GM12891 (cell line): ENCODE results near the gene CANT1.
A peak's percentile ranks its signal among the peaks of the same experiment; 100 is the strongest.

Experiments
- DNase-seq: peaks from one replicate; pipeline ENCODE4 v3.0.0; 2011; ENCODE audit warnings: low spot score; ENCODE audit not compliant: insufficient read length
- FAIRE-seq: peaks from 2 replicates; lab custom pipeline; 2011; peaks lifted over from hg19 to GRCh38; lab: Jason Lieb, UNC
- PAX5 ChIP-seq: IDR thresholded peaks from 2 replicates; pipeline ENCODE4 v1.6.1; 2011; ENCODE audit warnings: low read length, moderate library complexity, mild to moderate bottlenecking; ENCODE audit not compliant: insufficient read depth, severe bottlenecking
- POLR2A ChIP-seq: IDR thresholded peaks from 2 replicates; pipeline ENCODE4 v1.6.1; 2011; ENCODE audit warnings: low read depth, low read length, control low read depth
- POLR2AphosphoS5 ChIP-seq: IDR thresholded peaks from 2 replicates; pipeline ENCODE4 v1.6.1; 2011; ENCODE audit warnings: low read depth, low read length, control low read depth
- POU2F2 ChIP-seq: IDR thresholded peaks from 2 replicates; pipeline ENCODE4 v1.6.1; 2011; ENCODE audit warnings: low read depth, mild to moderate bottlenecking, control low read depth, low read length, moderate library complexity
- SPI1 ChIP-seq: IDR thresholded peaks from 2 replicates; pipeline ENCODE4 v1.6.1; 2011; ENCODE audit warnings: low read depth, low read length, control low read depth
- TAF1 ChIP-seq: IDR thresholded peaks from 2 replicates; pipeline ENCODE4 v1.6.1; 2011; ENCODE audit warnings: low read depth, low read length, control low read depth

CANT1 gene

DNA sequence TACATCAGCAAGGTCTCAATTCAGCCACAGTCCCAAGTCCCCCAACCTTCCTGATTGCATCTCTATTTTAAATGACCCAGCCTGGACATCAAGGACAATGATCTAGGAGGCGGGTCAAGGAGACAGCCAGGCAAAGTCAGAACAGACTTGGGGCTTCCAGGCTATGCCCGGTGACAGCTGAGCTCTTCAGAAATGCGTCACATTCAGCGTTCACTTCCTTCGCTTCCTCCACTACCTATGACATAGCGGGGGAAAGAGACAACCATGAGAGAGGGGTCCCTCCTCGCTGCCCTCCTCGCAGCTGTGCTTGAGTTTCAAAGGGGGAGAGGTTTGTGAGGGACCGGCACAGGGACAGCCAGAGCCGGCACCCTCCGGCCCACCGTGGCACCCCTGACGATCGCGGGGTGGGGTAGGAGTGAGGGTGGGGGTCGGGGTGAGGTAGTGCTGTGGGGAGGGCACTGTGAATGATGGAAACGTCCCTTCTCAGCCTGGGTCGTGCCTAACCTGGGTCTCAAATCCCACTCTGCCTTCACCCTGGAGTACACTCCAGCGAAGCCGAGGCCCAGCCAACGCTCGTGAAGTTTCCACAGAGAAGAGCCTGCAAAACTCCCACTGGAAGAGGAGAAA lies 17.5 kb downstream of the CANT1 start:
- FAIRE-seq = no peak
- DNase-seq = peak; percentile 5
- TF ChIP-seq POU2F2 (no peak), TAF1 (no peak), POLR2A (no peak), PAX5 (no peak)

- TF ChIP-seq POLR2A (no peak), SPI1 (no peak), POLR2AphosphoS5 (no peak), PAX5 (no peak), POU2F2 (no peak), TAF1 (no peak)
- no peak for FAIRE-seq
- DNase-seq = no peak
These were observed 18.4 kb downstream of the CANT1 start for GRCh38 chr17:78991017-78991738.

DNA sequence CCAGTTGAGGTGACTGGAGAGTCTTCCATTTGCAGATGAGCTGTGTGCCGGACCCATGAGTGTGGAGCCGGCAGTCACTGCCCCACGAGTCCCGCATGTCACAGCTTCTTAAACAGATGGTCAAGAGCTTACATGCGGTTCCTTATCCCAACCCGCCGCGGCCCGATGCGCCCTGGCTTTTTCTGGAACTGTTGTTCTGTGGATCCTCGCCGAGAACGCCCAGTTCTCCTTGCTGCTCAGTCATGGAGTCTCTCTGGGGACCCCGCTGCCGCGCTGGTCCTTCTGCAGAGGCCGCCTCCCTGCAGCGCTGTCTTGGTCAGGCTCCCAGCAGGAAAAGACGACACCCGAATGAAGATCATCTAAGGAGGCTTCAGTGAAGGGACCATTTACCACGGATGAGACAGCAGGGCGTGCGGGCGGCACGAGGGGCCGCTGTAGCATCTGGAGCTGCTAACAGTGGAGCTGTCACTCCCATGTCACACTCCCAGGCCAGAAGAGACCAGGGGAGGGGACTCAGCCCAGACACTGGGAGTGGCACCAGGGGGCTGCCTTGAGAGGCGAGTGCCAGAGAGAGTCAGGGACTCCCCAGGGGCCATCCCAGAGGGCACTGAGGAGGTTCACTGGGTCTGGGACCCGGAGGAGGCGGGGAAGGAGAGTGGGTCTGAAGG lies 19.1 kb downstream of the CANT1 start:
- FAIRE-seq = no peak
- TF ChIP-seq PAX5 = no peak
- TF ChIP-seq POU2F2 = no peak
- TF ChIP-seq TAF1 = no peak
- TF ChIP-seq SPI1 = no peak
- no peak for TF ChIP-seq POLR2AphosphoS5
- no peak for TF ChIP-seq POLR2A

GRCh38 chr17:78988152-78988551 lies 21.4 kb downstream of the CANT1 start:
- TF ChIP-seq POU2F2 (no peak), TAF1 (no peak), SPI1 (no peak), PAX5 (no peak), POLR2AphosphoS5 (no peak), POLR2A (no peak)
- no peak for FAIRE-seq
- no peak for DNase-seq

More for the DNA sequence above, 19.1 kb downstream of the CANT1 start:
- peak; percentile 1 for DNase-seq

DNA sequence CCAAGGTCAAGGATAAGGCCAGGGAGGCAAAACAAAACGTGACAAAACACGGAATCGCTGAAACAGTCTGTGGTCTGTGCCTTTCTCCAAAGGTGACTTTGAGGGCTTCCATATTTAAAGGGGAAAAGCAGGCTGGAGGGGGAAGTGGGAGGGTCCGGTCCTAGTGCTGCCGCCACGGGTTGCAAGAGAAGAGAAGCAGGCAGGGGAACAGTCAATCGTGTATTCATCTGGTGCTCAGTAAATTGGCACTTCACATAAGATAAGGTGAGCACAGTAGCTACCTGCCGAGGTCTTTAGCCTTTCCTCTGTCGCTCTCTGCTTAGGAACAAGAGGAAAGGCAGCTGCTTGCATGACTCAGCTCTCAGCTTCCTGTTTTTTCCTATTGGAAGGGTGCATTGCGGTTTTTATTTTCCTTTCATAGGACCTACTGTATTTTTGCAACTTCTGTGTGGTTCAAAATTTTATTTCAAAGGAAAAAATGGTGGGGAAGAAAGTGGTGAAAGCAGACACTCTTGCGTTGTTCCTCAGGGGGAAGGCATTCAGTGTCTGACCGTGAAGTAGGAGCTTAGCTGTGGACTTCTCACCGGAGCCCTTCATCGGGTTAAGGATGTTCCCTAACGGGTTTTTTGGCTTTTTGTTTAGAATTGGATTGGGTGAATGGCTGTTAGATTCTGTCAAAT lies 22.8 kb downstream of the CANT1 start:
- TF ChIP-seq POLR2A (no peak), POLR2AphosphoS5 (no peak), SPI1 (peak; percentile 34)
- no peak for FAIRE-seq
- DNase-seq = no peak

- no peak for DNase-seq
- peak; percentile 86 for FAIRE-seq
- TF ChIP-seq POU2F2 (no peak), POLR2A (no peak), POLR2AphosphoS5 (no peak), SPI1 (no peak), TAF1 (no peak), PAX5 (no peak)
These were observed 23.4 kb downstream of the CANT1 start for GRCh38 chr17:78986048-78986648.

DNA sequence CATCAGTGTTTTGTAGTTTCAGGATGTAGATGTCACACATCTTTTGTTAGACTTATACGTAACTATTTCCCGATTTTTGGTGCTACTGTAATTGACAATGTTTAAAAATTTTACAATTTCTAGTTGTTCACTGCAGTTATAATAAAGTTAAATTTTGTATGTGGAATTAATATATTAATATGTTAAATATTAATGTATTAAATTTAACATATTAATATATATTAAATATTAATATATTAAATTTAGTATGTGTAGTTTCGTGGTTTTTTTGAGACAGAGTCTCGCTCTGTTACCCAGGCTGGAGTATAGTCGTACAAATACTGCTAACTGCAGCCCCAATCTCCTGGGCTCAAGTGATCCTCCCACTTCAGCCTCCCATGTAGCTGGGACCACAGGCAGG lies 24.2 kb downstream of the CANT1 start:
- TF ChIP-seq POLR2A = no peak
- no peak for TF ChIP-seq POLR2AphosphoS5
- no peak for TF ChIP-seq SPI1
- TF ChIP-seq POU2F2 = no peak
- TF ChIP-seq TAF1 = no peak
- no peak for TF ChIP-seq PAX5
- no peak for FAIRE-seq
- DNase-seq = no peak

- no peak for FAIRE-seq
These were observed 28.3 kb downstream of the CANT1 start for GRCh38 chr17:78981010-78981888.

More at GRCh38 chr17:78981010-78981888, 28.3 kb downstream of the CANT1 start:
- DNase-seq = no peak
- TF ChIP-seq TAF1 (no peak), POU2F2 (no peak), PAX5 (no peak), POLR2AphosphoS5 (no peak), POLR2A (no peak)
